GM21786 (cell line): ENCODE data around the gene HMCN1.

Source experiments
- ATAC-seq: cut with Tn5 transposase; IDR thresholded peaks from one replicate; pipeline ENCODE4 v1.9.1; 2021; ENCODE audit not compliant: unreplicated experiment

HMCN1 gene

DNA sequence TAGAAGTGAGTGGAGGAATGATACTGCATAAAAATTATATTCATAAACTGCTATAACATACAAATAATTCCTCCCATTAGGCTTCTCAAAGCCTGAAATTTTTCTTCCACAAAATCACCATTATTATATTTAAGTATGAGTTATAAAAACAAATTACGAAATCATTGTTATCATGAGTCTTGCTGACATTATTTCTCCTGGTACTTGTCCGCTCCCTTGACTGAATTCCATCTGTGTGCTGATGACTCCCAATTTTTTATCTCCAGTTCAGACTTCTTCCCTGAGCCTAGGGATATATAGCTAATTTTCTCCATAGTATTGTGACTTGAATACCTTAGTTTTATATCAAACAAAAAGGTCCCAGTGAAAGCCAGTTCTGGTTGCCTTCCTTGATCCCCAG lies 268.2 kb downstream of the HMCN1 start:
- no peak for ATAC-seq

DNA sequence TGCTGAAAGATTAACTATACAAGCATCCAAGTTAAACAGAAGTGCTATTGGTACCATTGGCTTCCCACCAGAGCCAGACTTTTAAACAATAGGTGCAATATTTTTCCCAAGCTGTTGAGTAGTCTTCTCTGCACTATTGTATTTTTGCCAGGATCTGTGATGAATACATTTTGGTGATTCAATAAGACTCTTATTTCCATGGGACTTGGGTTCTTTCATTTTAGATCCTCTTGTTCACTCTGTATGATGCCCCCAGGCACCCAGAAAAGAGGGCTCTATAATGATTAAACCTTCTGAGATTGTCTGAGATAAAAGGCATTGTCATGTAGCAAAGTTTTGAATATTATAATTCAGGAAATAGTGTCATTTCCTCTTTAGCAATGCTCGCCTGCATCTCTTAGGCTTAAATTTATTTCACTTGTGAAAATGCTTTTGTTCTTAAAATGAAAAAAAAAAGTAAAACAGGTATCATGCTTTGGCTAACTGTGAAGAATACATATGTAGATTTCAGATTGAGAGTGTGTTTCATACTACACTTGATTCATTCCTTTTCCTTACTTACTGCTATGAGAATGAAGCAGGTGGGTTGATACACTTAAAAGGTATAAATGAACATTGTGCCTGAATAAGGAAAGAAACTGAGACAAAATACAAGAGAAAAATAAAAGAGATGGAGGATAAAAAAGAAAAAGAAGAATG lies 275.0 kb downstream of the HMCN1 start:
- ATAC-seq = no peak

DNA sequence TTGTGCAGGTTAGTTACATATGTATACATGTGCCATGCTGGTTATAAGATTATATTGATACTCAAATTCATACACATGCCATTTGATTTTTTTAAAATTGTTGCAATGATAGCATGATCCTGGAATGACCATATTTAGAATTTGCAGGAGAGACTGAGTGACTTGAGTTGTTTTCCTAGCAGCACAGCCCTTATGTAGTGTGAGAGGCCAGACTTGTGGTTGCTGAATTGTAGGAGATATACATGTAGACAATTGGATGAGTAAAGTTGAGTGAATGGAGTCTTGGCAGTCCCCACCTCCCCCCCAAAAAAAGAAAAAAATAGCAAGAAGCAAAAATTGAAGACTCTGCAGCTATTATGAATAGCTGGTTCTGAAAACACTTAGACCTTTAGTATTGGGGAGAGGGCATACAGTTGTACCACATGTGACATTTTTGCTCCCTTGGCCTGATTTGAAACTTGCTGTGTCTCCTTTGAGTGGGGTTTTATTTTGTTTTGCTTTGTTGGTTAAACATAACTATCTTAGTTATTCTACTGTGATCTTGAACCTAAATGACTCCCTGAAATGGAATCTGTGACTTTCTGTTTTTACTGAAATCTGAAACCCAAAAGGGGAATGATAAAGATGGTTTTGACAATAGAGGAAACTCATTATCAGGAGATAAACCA lies 280.3 kb downstream of the HMCN1 start:
- ATAC-seq = no peak

DNA sequence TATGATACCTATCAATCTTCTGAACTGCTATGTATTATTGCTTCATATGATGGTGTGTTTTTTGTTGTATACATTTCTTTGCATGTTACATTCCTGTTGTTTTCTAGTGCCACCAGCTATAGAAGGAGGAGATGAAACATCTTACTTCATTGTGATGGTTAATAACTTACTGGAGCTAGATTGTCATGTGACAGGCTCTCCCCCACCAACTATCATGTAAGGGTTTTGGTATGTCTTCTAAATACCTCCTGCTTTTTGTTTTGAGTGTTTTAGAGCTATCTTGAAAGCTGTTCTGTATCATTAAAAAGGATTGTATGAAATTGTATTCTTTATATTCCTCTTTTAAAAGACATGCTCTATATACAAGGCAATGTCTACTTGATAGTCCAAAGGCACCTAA lies 282.7 kb downstream of the HMCN1 start:
- ATAC-seq = no peak

DNA sequence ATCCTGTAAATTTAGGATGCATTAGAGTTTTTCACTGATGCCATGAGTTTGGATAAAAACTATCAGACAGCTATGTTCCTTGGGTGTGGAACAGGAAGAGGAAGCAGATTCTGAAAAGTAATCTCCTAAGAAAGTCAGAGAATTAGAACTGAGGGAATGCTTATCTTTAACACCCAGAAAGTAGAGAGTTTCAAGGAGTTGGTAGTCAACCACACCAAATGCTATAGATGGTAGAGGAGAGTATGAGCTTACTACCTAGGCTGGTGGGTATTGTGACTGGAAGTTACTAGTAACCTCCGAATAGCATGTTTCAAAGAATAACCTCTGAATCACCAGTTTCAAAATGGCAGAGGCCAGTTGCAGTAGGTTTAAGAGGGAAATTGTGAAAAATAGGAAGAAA lies 288.0 kb downstream of the HMCN1 start:
- no peak for ATAC-seq

DNA sequence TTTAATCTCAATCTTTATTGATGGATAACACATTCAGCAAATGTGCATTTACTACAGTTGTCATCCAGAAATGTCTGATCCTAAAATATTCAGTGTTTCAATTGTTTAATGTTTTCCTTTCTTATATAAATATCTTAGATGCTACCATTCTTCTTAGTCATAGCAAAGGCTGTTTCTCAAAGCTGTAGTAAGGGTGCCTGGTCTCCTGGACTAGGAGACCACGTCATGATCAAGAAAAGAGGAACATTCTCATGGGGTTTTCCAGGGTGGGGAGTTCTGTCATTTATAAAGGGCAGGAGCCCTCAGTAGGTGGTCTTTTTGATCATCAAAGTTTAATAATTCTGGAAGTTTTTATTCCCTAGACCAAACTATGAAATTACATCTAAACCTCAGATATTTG lies 292.8 kb downstream of the HMCN1 start:
- ATAC-seq = no peak

DNA sequence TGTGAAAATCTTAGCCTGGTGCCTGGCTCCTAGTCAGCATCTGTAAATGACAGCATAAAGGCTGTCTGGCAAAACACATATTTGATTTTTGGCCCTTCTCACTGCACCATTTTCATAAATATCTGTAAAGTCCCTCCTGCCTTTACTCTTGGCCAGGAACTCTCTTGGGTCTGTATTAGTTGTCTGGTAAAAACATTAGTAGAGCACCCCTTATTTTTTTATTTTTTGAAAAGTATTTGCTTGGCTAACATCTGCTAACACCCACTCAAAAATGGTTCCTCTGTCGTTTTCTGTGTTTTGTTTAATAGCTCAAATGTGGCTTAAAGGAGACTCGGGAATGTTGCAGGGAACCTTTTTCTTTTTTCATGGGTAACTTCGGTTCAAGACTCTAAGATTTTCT lies 293.4 kb downstream of the HMCN1 start:
- ATAC-seq = no peak

DNA sequence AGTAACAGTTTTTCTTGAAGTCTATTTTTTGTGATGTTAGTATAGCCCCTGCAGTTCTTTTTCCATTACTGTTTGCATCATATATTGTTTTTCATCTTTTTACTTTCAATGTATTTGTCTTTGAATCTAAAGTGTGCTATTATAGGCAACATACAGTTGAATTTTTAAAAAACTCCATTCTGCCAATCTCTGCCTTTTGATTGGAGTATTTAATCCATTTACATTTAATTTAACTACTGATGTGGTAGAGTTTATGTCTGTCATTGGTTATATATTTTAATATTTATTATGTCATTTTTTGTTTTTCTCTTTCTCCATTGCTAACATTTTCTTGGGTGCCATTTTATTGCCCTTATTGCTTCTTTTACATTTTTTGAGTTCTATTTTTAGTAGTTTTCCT lies 296.3 kb downstream of the HMCN1 start:
- no peak for ATAC-seq

DNA sequence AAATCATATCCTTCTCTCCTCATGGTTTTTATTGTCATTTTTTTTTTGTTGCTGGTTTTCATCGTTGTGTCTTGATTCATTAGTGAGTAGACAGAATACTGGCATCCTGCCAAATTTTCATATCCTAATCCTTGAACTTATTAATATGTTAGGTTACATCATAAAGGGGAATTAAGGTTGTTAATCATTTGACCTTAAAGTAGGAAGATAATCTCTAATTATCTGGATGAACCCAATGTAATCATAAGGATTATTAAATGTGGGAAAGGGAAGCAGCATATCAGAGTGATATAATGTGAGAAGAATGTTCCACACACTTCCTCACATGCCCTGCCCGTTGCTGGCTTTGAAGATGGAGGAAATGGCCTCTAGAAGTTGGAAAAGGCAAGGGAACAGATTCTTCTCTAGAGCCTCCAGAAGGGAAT lies 299.7 kb downstream of the HMCN1 start:
- ATAC-seq = no peak

DNA sequence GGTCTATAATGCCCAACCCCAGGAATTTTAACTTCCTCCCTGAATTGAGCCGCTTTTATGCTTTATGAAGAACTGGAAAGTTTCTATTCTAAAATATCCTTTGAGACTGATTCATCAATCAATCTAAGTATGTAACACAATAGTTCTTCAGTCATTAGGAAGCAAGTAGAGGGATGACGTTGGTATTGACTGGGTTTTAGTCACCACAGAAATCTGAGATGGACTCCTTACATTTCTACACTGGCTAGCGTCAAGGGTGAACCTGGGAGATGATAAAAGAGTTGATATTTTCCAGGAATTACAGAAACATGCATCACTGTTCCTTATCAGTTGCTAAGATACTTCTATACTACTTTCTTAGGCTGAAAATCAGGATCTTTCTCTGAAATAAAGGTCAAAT lies 308.0 kb downstream of the HMCN1 start:
- no peak for ATAC-seq

DNA sequence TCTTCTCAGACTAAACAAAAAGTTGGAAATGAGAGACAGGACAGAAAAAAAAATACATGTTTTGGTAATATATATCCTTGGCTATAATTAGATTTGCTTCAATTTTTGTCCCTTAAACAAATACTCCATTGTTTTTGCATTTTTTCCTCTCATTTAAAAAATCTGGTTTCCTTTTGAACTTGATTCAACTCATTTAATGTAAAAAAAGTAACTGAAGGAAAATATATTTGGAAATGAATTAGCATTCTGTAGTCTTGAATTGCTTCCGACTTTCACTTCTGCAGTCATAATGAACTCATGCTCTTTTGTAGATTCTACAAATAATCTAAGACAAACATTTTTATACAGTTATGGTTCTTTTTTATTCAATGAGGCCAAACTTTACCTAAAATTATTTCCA lies 309.1 kb downstream of the HMCN1 start:
- ATAC-seq = no peak

DNA sequence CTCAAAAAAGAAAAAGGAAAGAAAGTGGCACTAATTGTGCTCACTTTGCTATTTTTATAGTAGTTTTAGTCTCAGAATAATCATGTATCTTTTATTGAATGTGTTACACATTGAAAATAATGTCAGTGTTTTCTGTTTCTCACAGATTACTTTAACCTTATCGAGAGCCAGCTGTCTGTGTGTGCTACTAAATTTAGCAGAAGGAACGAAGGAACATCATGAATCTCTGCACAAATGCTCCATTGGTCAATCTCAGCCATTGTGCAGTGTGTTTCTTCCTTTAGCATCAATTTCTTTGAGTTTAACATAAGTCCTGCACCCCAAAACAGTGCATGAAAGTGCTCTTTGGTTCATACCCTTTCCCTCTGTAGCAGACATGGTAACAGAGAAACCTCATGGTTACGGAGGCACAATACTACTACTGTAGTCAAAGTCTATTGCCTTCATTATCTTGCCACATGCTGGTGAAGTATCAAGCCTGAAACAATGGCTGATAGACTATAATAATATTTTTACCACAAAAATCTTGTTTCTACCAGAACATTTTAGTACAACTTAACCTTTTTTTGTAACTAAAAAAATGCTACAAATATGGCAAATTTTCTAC lies 310.0 kb downstream of the HMCN1 start:
- no peak for ATAC-seq

DNA sequence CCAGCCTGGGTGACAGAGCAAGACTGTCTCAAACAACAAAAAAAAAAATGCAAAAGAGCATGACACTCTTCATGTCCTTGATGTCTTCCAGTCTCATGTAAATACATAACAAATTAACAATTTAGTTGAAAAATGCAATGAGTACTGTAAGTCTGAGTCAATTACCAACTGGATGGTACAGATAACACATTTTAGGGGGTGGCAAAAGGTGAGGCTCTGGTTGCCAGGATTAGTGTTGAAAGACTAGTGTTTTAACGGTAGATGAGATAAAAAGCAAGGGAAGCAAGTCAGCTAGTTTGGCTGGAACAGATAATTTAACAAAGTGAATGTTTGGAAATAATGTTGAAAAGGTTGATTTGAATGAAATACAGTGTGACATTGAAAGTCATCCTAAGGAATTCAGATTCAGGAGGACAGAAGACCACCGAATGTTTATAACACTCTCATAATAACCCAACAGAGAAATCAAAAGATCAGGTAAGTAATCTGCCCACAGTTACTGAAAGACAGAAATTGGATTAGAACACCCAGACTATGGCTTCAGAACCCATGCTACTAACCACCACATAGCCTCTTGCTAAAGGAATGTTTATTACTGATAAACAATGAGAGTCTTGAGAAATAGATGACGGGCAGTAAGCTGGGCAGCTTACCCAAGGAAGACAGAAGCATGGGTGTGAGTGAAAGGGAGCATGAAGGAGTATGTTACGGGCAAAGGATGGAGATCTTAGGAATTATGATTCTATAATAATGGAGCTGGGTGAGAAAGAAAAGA lies 312.4 kb downstream of the HMCN1 start:
- no peak for ATAC-seq

DNA sequence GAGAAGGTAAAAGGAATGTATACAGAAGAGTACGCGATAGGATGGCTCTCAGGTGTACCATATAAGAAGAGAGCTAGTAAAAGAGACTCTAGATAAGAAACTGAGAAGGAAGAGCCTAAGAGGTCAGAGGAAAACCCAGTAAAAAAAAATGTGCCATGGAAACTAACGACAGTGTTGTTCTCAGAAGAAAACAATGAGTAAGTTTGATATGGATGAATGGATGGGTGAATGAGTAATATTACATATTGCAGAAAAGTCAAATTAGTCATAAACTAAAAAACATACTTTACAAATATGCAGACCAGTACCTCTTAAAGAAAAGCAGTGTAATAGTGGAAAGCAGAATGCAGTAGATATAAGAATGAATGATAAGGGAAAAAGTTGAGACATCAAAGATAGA lies 316.2 kb downstream of the HMCN1 start:
- no peak for ATAC-seq

DNA sequence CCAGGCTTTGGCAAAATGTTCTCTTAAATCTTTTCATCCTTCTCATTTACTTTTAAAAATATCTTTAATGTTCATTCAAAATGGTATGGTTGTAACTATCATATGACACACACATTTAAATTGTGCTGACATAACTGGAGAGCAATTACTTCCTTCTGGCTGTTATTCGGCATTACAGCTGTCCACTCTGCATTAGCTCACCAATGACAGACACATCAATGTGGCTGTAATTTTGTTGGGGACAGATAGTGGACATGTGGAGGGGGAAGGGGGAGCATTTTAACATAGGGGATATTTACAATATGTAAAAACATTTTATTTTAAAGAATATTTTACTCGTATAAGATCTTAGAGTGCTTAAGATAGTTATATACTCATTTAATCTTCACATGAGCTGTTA lies 319.8 kb downstream of the HMCN1 start:
- no peak for ATAC-seq

DNA sequence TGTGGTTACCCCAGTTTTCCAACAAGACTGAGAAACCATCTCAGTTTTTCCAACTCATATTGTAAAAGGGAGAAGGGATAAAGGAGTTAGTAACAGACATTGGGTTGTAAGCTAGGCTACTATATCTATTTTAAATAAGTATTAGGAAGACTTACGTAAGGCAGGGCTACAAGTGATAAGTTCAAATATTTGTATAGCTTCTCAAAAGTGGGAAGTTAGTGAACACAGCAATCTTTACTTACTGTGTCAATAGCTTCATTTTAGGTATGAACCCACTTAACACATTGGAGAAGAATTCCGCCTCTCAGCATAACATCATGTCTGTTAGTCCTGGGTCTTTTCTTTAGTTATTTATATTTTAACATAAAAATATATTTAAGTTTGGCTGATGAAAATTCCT lies 320.7 kb downstream of the HMCN1 start:
- ATAC-seq = no peak

DNA sequence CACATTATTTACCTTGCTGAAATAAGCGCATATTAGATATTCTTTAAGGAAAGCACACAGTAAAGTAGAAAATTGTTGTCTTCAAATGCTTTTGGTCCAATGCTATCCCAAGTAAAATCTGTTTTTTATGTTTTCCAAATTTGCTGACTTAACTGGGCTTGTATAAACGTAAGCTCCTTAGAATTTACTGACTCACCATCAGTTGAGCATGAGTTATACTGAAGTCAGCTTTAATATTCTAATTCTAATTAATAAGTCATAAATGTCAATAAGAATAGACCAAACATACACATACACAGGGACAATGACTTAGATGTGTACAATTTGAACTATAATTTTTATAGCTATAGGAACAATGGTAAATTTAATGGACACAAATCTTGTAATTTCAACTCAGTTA lies 321.7 kb downstream of the HMCN1 start:
- no peak for ATAC-seq

DNA sequence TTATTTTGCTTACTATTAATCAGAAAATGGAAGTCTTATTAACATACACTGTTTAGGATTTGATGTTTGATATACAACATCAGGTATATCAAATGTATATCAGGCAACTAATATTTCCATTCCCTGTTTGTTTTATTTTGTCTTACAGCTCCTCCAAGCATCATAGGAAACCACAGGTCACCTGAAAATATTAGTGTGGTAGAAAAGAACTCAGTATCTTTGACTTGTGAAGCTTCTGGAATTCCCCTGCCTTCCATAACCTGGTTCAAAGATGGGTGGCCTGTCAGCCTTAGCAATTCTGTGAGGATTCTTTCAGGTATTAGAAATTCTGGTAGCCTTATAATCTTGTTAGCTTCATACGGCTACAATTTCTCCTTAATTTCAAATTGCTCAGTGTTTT lies 322.9 kb downstream of the HMCN1 start:
- no peak for ATAC-seq

DNA sequence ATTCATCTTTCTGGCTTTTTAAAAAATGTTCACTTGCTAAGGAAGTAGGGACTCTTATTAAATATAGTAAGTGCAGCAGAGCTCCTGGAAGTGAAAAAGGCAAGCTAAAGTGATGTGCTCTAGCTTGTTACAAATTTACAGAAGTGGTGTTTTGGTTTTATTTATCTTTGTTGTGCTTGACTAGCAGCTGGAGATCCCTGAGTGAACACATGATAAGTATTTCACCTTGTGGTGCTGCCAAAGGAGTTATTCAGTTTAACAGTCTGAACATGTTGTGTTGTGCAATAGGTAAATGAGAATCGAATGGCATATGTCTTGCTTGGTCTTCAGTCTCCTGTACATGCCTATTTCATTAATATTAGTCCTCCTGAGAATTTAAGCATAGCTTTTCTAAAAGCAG lies 325.1 kb downstream of the HMCN1 start:
- ATAC-seq = no peak

DNA sequence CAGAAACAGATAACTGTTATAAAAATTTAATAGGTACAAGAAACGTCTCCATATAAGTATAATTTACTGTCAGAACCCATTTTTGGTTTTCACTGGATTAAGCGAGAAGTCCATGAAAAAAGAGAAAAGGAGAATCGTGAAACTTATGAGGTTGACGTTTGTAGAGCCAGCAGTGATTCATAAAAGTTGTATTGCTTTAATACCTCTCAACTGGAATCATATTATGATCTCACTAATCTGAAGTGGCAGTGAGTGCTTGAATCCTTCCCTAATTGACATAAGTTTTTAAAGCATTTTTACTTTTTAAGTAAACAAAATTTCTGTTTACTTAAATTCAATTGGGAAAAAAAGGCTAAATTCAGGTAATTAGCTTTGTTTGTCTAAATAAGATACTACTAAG lies 325.6 kb downstream of the HMCN1 start:
- no peak for ATAC-seq

DNA sequence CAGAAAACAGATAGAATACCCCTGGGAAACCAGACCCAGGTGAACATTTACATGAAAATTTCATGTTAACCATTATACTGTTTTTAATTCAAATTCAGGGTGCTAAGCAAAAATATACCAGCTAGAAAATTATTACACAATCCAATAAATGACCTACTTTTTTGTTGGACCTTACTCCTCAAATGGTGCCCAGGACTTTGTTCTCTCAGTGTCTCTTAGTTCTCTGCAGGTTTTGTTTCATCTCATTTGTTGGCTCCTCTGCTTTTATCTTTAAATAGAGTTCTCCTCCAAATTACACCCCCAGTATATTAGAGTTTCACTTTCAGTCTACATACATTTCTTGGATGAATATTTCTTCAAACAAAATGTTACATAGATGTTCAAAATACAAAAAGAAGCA lies 326.0 kb downstream of the HMCN1 start:
- ATAC-seq = no peak
